GM18498 (cell line): ENCODE measurements around the gene TTLL11.
"Not testable (repeated sequence)": the region's sequence is repeated elsewhere in the genome, so short reads cannot be mapped to it uniquely, and the experiment has no call there.

Experiments used
- ATAC-seq: cut with Tn5 transposase; IDR thresholded peaks from one replicate; pipeline ENCODE4 v1.9.1; 2021; ENCODE audit warnings: mild to moderate bottlenecking, moderate library complexity; ENCODE audit not compliant: unreplicated experiment

Gene TTLL11

GRCh38 chr9:122011818-122012498, 81.2 kb downstream of the TTLL11 start:
- ATAC-seq = no peak

- ATAC-seq = no peak
Measured at GRCh38 chr9:122008559-122008958, 84.5 kb downstream of the TTLL11 start.

- ATAC-seq = no peak
Measured at GRCh38 chr9:122007837-122008236, 85.3 kb downstream of the TTLL11 start.

- ATAC-seq = no peak
Measured at GRCh38 chr9:122005597-122005996, 87.5 kb downstream of the TTLL11 start.

- ATAC-seq = no peak
Measured at GRCh38 chr9:122004589-122004988, 88.5 kb downstream of the TTLL11 start.

GRCh38 chr9:122001491-122002201, 91.5 kb downstream of the TTLL11 start:
- no peak for ATAC-seq

GRCh38 chr9:122000526-122000925, 92.6 kb downstream of the TTLL11 start:
- ATAC-seq = not testable (repeated sequence)

GRCh38 chr9:121999556-121999955, 93.6 kb downstream of the TTLL11 start:
- no peak for ATAC-seq

GRCh38 chr9:121998513-121999049, 94.5 kb downstream of the TTLL11 start:
- ATAC-seq = no peak

GRCh38 chr9:121997791-121998190, 95.3 kb downstream of the TTLL11 start:
- no peak for ATAC-seq

GRCh38 chr9:121996783-121997182, 96.3 kb downstream of the TTLL11 start:
- ATAC-seq = no peak

- no peak for ATAC-seq
Measured at GRCh38 chr9:121995997-121996396, 97.1 kb downstream of the TTLL11 start.

- no peak for ATAC-seq
Measured at GRCh38 chr9:121992571-121993212, 100.4 kb downstream of the TTLL11 start.

- no peak for ATAC-seq
Measured at GRCh38 chr9:121991307-121991661, 101.8 kb downstream of the TTLL11 start.

- no peak for ATAC-seq
Measured at GRCh38 chr9:121990600-121991306, 102.4 kb downstream of the TTLL11 start.

- ATAC-seq = no peak
Measured at GRCh38 chr9:121989010-121989409, 104.1 kb downstream of the TTLL11 start.

GRCh38 chr9:121987314-121987713, 105.8 kb downstream of the TTLL11 start:
- ATAC-seq = no peak

- ATAC-seq = no peak
Measured at GRCh38 chr9:121985792-121986494, 107.2 kb downstream of the TTLL11 start.

GRCh38 chr9:121984726-121985402, 108.2 kb downstream of the TTLL11 start:
- ATAC-seq = no peak

- no peak for ATAC-seq
Measured at GRCh38 chr9:121983736-121984135, 109.4 kb downstream of the TTLL11 start.
